Amniotic epithelial cell (primary cell): Measurements from ENCODE around the gene XPO1.
"Not testable (repeated sequence)": the region's sequence is repeated elsewhere in the genome, so short reads cannot be mapped to it uniquely, and the experiment has no call there.

Source experiments
- DNase-seq: peaks from one replicate; pipeline ENCODE4 v3.0.0-alpha.2; 2010; ENCODE audit warnings: low read depth

The XPO1 gene

GRCh38 chr2:61469424-61470121, 68.6 kb downstream of the XPO1 start:
- DNase-seq, result no peak

- not testable (repeated sequence) for DNase-seq
Observed at GRCh38 chr2:61468231-61468630, 69.9 kb downstream of the XPO1 start.

GRCh38 chr2:61465045-61465444, 73.1 kb downstream of the XPO1 start:
- DNase-seq, result no peak

- DNase-seq, result no peak
Observed at GRCh38 chr2:61463769-61464475, 74.2 kb downstream of the XPO1 start.

GRCh38 chr2:61461404-61461803, 76.8 kb downstream of the XPO1 start:
- no peak for DNase-seq

GRCh38 chr2:61460163-61460562, 78.0 kb downstream of the XPO1 start:
- peak; percentile 83 for DNase-seq

- no peak for DNase-seq
Observed at GRCh38 chr2:61456746-61457420, 81.3 kb downstream of the XPO1 start.

- no peak for DNase-seq
Observed at GRCh38 chr2:61456070-61456745, 81.9 kb downstream of the XPO1 start.

GRCh38 chr2:61454972-61455371, 83.2 kb downstream of the XPO1 start:
- not testable (repeated sequence) for DNase-seq

GRCh38 chr2:61454383-61454782, 83.8 kb downstream of the XPO1 start:
- DNase-seq, result no peak

- no peak for DNase-seq
Observed at GRCh38 chr2:61452392-61452791, 85.8 kb downstream of the XPO1 start.

- DNase-seq, result no peak
Observed at GRCh38 chr2:61451178-61451577, 87.0 kb downstream of the XPO1 start.

GRCh38 chr2:61450144-61450543, 88.0 kb downstream of the XPO1 start:
- peak; percentile 90 for DNase-seq

GRCh38 chr2:61448229-61448628, 89.9 kb downstream of the XPO1 start:
- no peak for DNase-seq

- not testable (repeated sequence) for DNase-seq
Observed at GRCh38 chr2:61446971-61447370, 91.2 kb downstream of the XPO1 start.

GRCh38 chr2:61443342-61444041, 94.7 kb downstream of the XPO1 start:
- no peak for DNase-seq

GRCh38 chr2:61439241-61440002, 98.7 kb downstream of the XPO1 start:
- DNase-seq, result no peak

- DNase-seq, result no peak
Observed at GRCh38 chr2:61438670-61439069, 99.5 kb downstream of the XPO1 start.

GRCh38 chr2:61437170-61437569, 101.0 kb downstream of the XPO1 start:
- DNase-seq, result no peak

- DNase-seq, result no peak
Observed at GRCh38 chr2:61436092-61436491, 102.1 kb downstream of the XPO1 start.

GRCh38 chr2:61435291-61435690, 102.9 kb downstream of the XPO1 start:
- no peak for DNase-seq
